ENCODE data around the gene TMEM108.

The TMEM108 gene

DNA sequence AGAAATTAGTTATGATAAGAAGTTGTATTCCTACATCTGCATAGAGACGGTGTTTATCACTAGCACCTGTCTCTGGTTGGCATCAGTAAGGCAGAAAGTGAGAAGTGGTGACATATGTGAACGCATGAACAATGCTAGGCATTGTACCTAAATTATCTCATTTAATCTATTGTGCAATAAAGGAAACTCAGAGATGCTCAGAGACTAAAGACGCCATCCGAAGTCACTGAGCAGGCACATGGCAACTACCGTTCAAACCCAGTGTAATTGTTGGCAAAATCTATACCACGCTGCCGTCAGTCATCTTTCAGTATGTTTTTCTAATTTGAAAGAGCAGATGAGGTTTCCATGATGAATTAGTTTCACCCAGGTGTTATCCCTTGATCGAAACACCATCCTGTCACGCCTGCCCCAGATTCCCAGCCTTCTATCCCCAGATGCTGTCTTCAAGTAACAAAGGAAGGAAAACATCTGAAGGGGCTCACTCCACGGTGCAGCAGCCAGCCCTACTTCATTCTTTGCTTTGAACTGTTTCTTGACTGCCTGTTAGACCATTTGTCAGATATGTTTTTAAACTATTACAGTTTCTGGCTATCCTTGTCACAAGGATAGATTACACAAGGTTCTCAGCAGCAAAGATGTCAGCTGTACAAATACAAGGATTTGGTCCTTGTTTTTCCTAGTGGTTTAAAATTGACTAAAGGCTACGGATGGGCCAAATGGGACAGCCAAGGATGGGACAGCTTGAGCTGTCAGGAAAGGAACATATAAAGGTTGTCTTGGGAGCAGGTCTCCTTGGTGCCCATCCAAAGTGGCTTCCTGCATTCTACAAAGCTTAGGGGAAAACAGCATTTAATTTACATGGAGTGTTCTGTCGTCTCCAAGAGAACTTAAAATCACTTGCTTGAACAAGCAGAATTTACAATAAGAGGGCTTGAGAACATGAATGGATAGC is 99.1 kb downstream of the TMEM108 start:
- H3K36me3 ChIP-seq (ENCODE audit: control insufficient read depth, insufficient read depth, low read length) = no peaks in the 10 kb centered on the region
- H3K4me3 ChIP-seq (ENCODE audit: extremely low read depth, insufficient read depth, low read length, poor library complexity, severe bottlenecking) = no peak overlapping the region
- WGBS, 2 experiments (ENCODE audit: insufficient coverage in 2 of 2) = 89 to 90% methylated on average over 9 to 11 of the region's 12 CpGs
- H3K9me3 ChIP-seq (ENCODE audit: control insufficient read depth, low read length) = no peaks in the 10 kb centered on the region
- H3K27ac ChIP-seq (ENCODE audit: low read depth, low read length, severe bottlenecking) = no peak overlapping the region
- no peaks in the 10 kb centered on the region for H3K4me1 ChIP-seq (ENCODE audit: control insufficient read depth, insufficient read depth, low read length, poor library complexity, severe bottlenecking)

GRCh38 chr3:133138017-133138416 is 99.8 kb downstream of the TMEM108 start:
- Histone ChIP-seq H3K4me1 (ENCODE audit: control insufficient read depth, insufficient read depth, low read length, poor library complexity, severe bottlenecking) (no peaks in the 10 kb centered on the region), H3K36me3 (ENCODE audit: control insufficient read depth, insufficient read depth, low read length) (no peaks in the 10 kb centered on the region), H3K9me3 (ENCODE audit: control insufficient read depth, low read length) (no peaks in the 10 kb centered on the region), H3K27ac (ENCODE audit: low read depth, low read length, severe bottlenecking) (no peak overlapping the region), H3K4me3 (ENCODE audit: extremely low read depth, insufficient read depth, low read length, poor library complexity, severe bottlenecking) (no peak overlapping the region)
- no CpG with 5 or more reads among the region's 1 CpG for WGBS, 2 experiments (ENCODE audit: insufficient coverage in 2 of 2)

DNA sequence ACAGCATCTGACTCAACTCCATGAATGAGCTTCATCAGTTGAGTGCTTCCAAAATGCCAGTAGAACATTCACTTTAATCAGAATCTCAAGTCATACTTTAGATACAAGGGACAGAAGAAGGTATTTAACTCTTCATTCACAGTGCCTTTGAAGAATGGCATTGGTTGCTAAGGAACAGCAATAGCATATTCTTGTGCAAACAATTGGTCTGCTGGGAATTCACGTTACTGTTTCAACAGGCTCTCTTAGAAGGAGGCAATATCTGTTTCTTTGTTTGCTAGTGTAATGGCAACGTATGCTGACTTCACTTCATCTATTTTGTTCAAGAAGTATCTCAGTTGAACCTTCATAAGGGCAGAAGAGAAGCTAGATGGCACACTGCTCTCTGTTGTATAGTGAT is 113.9 kb downstream of the TMEM108 start:
- peaks cover 3% of the 10 kb centered on the region for H3K9me3 ChIP-seq (ENCODE audit: control insufficient read depth, low read length)
- no peaks in the 10 kb centered on the region for H3K4me1 ChIP-seq (ENCODE audit: control insufficient read depth, insufficient read depth, low read length, poor library complexity, severe bottlenecking)
- H3K36me3 ChIP-seq (ENCODE audit: control insufficient read depth, insufficient read depth, low read length) = no peaks in the 10 kb centered on the region
- 44 to 80% methylated on average over 1 to 2 of the region's 2 CpGs for WGBS, 2 experiments (ENCODE audit: insufficient coverage in 2 of 2)
- H3K27ac ChIP-seq (ENCODE audit: low read depth, low read length, severe bottlenecking) = no peak overlapping the region
- H3K4me3 ChIP-seq (ENCODE audit: extremely low read depth, insufficient read depth, low read length, poor library complexity, severe bottlenecking) = no peak overlapping the region

GRCh38 chr3:133152681-133153220 is 114.6 kb downstream of the TMEM108 start:
- Histone ChIP-seq H3K36me3 (ENCODE audit: control insufficient read depth, insufficient read depth, low read length) (no peaks in the 10 kb centered on the region), H3K4me1 (ENCODE audit: control insufficient read depth, insufficient read depth, low read length, poor library complexity, severe bottlenecking) (no peaks in the 10 kb centered on the region), H3K27ac (ENCODE audit: low read depth, low read length, severe bottlenecking) (no peak overlapping the region), H3K9me3 (ENCODE audit: control insufficient read depth, low read length) (peaks cover 3% of the 10 kb centered on the region), H3K4me3 (ENCODE audit: extremely low read depth, insufficient read depth, low read length, poor library complexity, severe bottlenecking) (no peak overlapping the region)
- 88 to 100% methylated on average over 1 of the region's 2 CpGs for whole genome bisulfite sequencing, 2 experiments (ENCODE audit: insufficient coverage in 2 of 2)

- peaks cover 3% of the 10 kb centered on the region for H3K9me3 ChIP-seq (ENCODE audit: control insufficient read depth, low read length)
- no peaks in the 10 kb centered on the region for H3K4me1 ChIP-seq (ENCODE audit: control insufficient read depth, insufficient read depth, low read length, poor library complexity, severe bottlenecking)
- H3K27ac ChIP-seq (ENCODE audit: low read depth, low read length, severe bottlenecking) = no peak overlapping the region
- no peak overlapping the region for H3K4me3 ChIP-seq (ENCODE audit: extremely low read depth, insufficient read depth, low read length, poor library complexity, severe bottlenecking)
- H3K36me3 ChIP-seq (ENCODE audit: control insufficient read depth, insufficient read depth, low read length) = no peaks in the 10 kb centered on the region
Measured at GRCh38 chr3:133153382-133153781, 115.2 kb downstream of the TMEM108 start.

- Histone ChIP-seq H3K4me3 (ENCODE audit: extremely low read depth, insufficient read depth, low read length, poor library complexity, severe bottlenecking) (no peak overlapping the region), H3K9me3 (ENCODE audit: control insufficient read depth, low read length) (peaks cover 3% of the 10 kb centered on the region), H3K4me1 (ENCODE audit: control insufficient read depth, insufficient read depth, low read length, poor library complexity, severe bottlenecking) (no peaks in the 10 kb centered on the region), H3K27ac (ENCODE audit: low read depth, low read length, severe bottlenecking) (no peak overlapping the region), H3K36me3 (ENCODE audit: control insufficient read depth, insufficient read depth, low read length) (no peaks in the 10 kb centered on the region)
- 90 to 92% methylated on average over 2 of the region's 2 CpGs for WGBS, 2 experiments (ENCODE audit: insufficient coverage in 2 of 2)
Measured at GRCh38 chr3:133157716-133158115, 119.5 kb downstream of the TMEM108 start.

- no peak overlapping the region for H3K27ac ChIP-seq (ENCODE audit: low read depth, low read length, severe bottlenecking)
- H3K36me3 ChIP-seq (ENCODE audit: control insufficient read depth, insufficient read depth, low read length) = no peaks in the 10 kb centered on the region
- H3K9me3 ChIP-seq (ENCODE audit: control insufficient read depth, low read length) = peaks cover 3% of the 10 kb centered on the region
- H3K4me1 ChIP-seq (ENCODE audit: control insufficient read depth, insufficient read depth, low read length, poor library complexity, severe bottlenecking) = no peaks in the 10 kb centered on the region
- no peak overlapping the region for H3K4me3 ChIP-seq (ENCODE audit: extremely low read depth, insufficient read depth, low read length, poor library complexity, severe bottlenecking)
- 86 to 100% methylated on average over 1 of the region's 1 CpG for WGBS, 2 experiments (ENCODE audit: insufficient coverage in 2 of 2)
Measured at GRCh38 chr3:133158686-133159085, 120.5 kb downstream of the TMEM108 start.

DNA sequence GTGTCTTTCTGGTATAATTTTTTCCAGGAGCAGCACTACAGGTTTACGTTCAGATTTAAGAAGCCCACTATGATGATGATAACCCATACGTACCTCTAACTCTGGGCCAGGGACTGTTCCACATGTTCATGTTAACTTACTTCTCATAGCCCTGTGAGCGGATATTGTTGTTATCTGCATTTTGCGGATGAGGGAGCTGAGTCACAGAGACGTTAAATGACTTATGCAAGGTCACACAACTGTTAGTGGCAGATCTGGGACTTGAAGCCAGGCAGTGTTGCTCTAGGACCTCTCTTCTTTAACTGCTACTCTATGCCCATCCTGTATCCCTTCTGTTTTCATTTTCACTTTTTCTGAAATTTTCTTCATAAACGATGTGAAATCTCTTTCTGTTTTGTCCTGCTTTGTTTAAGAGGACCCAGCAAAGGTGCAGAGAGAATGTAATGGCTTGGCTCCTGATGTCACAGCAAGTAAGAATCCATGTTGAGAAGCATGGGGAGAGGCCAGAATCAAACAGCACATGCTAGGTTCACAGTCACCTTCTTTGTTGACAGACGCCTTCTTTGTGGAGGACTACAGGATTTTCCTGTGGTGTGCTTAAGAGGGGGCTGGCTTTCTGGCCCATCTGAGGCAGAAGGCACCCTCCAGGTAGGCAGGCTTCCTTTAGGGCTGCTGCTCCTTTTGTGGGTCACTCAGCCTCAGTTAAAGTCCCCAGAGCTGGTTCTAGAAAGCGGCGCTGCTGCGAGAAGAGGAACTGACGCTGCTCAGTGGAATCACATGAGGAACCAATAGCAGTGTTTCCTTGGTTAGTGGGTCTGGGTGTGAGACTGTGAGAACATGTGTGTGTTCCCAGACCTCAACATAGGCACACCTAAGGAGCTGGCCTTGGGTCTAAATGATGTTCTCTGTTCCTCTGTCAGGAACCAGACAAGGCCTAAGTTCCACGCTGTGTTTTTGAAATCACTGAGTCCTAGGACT is 121.6 kb downstream of the TMEM108 start:
- 93 to 98% methylated on average over 11 to 12 of the region's 12 CpGs for WGBS, 2 experiments (ENCODE audit: insufficient coverage in 2 of 2)
- H3K36me3 ChIP-seq (ENCODE audit: control insufficient read depth, insufficient read depth, low read length) = no peaks in the 10 kb centered on the region

GRCh38 chr3:133161656-133162055 is 123.5 kb downstream of the TMEM108 start:
- Histone ChIP-seq H3K4me1 (ENCODE audit: control insufficient read depth, insufficient read depth, low read length, poor library complexity, severe bottlenecking) (no peaks in the 10 kb centered on the region), H3K36me3 (ENCODE audit: control insufficient read depth, insufficient read depth, low read length) (no peaks in the 10 kb centered on the region), H3K4me3 (ENCODE audit: extremely low read depth, insufficient read depth, low read length, poor library complexity, severe bottlenecking) (no peak overlapping the region), H3K27ac (ENCODE audit: low read depth, low read length, severe bottlenecking) (no peak overlapping the region), H3K9me3 (ENCODE audit: control insufficient read depth, low read length) (no peaks in the 10 kb centered on the region)
- 67 to 80% methylated on average over 2 of the region's 3 CpGs for WGBS, 2 experiments (ENCODE audit: insufficient coverage in 2 of 2)

More for the DNA sequence above, 121.6 kb downstream of the TMEM108 start:
- peaks cover 3% of the 10 kb centered on the region for H3K9me3 ChIP-seq (ENCODE audit: control insufficient read depth, low read length)
- H3K4me1 ChIP-seq (ENCODE audit: control insufficient read depth, insufficient read depth, low read length, poor library complexity, severe bottlenecking) = no peaks in the 10 kb centered on the region
- H3K4me3 ChIP-seq (ENCODE audit: extremely low read depth, insufficient read depth, low read length, poor library complexity, severe bottlenecking) = no peak overlapping the region
- H3K27ac ChIP-seq (ENCODE audit: low read depth, low read length, severe bottlenecking) = no peak overlapping the region

DNA sequence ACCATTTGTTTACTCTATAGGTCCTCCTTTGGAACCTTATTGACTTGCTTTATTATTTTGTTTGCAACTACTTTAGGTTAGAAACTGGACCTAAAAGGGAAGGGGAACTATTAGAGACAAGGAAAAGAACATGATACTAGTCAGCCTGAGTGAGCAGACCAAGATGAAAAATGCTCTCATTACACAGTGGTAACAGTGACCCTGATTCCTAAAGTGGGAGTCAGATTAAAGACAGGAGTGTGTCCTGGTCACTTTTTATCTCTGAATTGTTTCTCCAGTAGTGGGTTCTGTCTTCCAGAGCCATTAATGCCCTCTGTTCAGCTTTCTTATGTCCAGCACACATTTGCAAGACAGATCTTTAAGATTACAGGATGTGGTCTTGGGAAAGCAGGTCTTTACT is 124.1 kb downstream of the TMEM108 start:
- H3K4me1 ChIP-seq (ENCODE audit: control insufficient read depth, insufficient read depth, low read length, poor library complexity, severe bottlenecking) = no peaks in the 10 kb centered on the region
- no peaks in the 10 kb centered on the region for H3K36me3 ChIP-seq (ENCODE audit: control insufficient read depth, insufficient read depth, low read length)
- no peak overlapping the region for H3K27ac ChIP-seq (ENCODE audit: low read depth, low read length, severe bottlenecking)
- H3K9me3 ChIP-seq (ENCODE audit: control insufficient read depth, low read length) = no peaks in the 10 kb centered on the region
- H3K4me3 ChIP-seq (ENCODE audit: extremely low read depth, insufficient read depth, low read length, poor library complexity, severe bottlenecking) = no peak overlapping the region
